Activated naive CD4-positive, alpha-beta T cell treated with anti-CD3 and anti-CD28 coated beads, Interleukin-2, amount 10 ng/mL, durations not matched to agents 7 days and 5 days (primary cell): ENCODE measurements around the gene ALDH1B1.

ENCODE experiments used
- CTCF ChIA-PET: fragments of 350-600 bp; sonication (Branson Sonifier 250); formaldehyde crosslinking; loops from one replicate; lab custom pipeline; 2021; ENCODE audit warnings: antibody characterized with exemption; lab: Charles Lee
- DNase-seq: peaks from one replicate; pipeline ENCODE4 v3.0.0-alpha.2; 2020
- H3K27ac Mint-ChIP-seq: one replicate; pipeline ENCODE4 v1.8.0; 2021; ENCODE audit warnings: mild to moderate bottlenecking, moderate library complexity, mixed read lengths
- H3K27me3 Mint-ChIP-seq: one replicate; pipeline ENCODE4 v1.8.0; 2021; ENCODE audit warnings: mild to moderate bottlenecking, mixed read lengths
- H3K36me3 Mint-ChIP-seq: one replicate; pipeline ENCODE4 v1.8.0; 2021; ENCODE audit warnings: mixed read lengths
- H3K4me1 Mint-ChIP-seq: one replicate; pipeline ENCODE4 v1.8.0; 2021; ENCODE audit warnings: mixed read lengths
- H3K4me3 Mint-ChIP-seq: one replicate; pipeline ENCODE4 v1.8.0; 2021; ENCODE audit warnings: mild to moderate bottlenecking, moderate library complexity, mixed read lengths
- H3K9me3 Mint-ChIP-seq: one replicate; pipeline ENCODE4 v1.8.0; 2021; ENCODE audit warnings: mixed read lengths

ALDH1B1 gene

DNA sequence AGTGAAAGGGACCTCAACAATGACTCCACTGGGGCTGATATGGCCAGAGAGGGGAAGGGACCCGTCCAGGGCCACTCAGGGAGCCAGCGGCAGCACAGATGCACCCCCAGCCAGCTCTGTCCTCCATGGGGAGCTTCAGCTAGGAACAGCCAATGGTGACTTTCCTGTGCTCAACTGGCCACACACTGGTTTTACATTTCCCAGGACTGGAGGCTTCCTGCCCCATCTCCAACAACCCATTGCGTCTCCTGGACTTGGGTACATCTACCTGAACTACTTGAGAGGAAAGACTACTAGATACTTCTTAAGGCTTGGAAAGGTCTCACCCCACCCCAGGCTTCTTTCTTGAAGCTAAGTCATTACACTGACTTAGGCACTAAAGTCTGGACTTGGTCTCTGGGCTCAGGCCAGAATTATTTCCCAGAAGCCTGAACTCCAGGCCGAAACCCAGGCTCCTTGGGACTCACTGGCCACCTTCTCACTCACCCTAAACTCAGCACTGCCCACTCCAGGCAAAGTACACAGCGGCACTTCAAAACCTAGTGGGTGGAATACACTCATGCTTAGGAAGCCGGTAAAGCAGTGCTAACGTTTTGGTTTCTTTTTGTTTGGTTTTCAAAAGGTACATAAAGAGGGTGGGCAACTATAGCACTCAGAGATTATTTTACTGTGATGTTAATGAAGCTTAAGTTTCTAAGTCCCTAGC, 30.2 kb downstream of the ALDH1B1 start:
- H3K9me3 Mint-ChIP-seq: no peaks in the 10 kb centered on the region
- CTCF ChIA-PET: interaction anchor here (1.1 kb wide), 1 partner anchor 10 kb away, joined by 4 read pairs; no protein-coding TSS in a partner anchor
- no peak overlapping the region for H3K4me3 Mint-ChIP-seq
- DNase-seq: no peak
- peaks cover 65% of the 10 kb centered on the region for H3K27me3 Mint-ChIP-seq
- no peak overlapping the region for H3K27ac Mint-ChIP-seq
- H3K36me3 Mint-ChIP-seq: no peaks in the 10 kb centered on the region
- peaks cover 2% of the 10 kb centered on the region for H3K4me1 Mint-ChIP-seq

DNA sequence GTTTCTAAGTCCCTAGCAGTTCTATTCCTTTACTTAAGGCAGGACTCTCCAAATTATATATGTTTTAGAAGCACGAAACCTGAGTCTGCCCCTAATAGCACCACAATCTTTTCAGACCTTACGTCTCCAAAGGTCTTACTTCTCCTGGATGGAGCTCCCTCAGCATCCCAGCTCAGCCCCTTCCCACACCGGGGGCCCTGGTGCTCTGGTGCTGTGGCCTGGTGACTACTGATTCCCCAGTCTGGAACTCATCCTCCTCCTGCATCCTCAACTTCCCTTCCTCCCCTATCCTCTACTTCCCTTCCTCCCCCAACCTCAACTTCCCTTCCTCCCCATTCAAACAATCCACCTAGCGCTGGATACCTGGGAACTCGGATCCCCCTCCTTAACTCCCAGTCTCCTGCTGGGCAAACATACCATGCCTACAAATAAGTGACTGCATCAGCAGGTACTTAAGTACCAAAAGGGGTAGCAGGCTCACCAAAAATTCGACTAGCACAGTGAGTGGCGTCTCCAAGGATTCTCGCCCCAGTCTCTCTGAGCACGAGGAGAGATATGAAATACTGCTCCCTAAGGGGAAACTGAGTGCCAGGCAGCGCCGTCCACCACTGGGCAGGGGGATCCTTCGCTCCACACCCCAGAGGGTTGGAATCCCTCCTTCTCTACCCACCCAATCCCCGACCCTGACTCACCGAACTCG, 30.9 kb downstream of the ALDH1B1 start:
- Mint-ChIP-seq H3K27me3 (peaks cover 70% of the 10 kb centered on the region), H3K4me3 (no peak overlapping the region), H3K9me3 (no peaks in the 10 kb centered on the region), H3K27ac (no peak overlapping the region), H3K4me1 (peaks cover 2% of the 10 kb centered on the region), H3K36me3 (no peaks in the 10 kb centered on the region)
- DNase-seq: no peak
- CTCF ChIA-PET: interaction anchor here (1.1 kb wide), 1 partner anchor 9 kb away, joined by 4 read pairs; no protein-coding TSS in a partner anchor

GRCh38 chr9:38423973-38424843, 31.7 kb downstream of the ALDH1B1 start, which contains the start of gene IGFBPL1:
Gene IGFBPL1, minus strand, starts transcription at chr9:38424454. Its CDS starts 30 bp downstream, at chr9:38424424.
- Mint-ChIP-seq H3K27ac (no peak within 1 kb of the TSS), H3K27me3 (peaks cover 70% of the 10 kb centered on the region)
- DNase-seq: no peak

GRCh38 chr9:38424918-38425317, 32.4 kb downstream of the ALDH1B1 start:
- Mint-ChIP-seq H3K9me3 (no peaks in the 10 kb centered on the region), H3K27me3 (peaks cover 70% of the 10 kb centered on the region), H3K4me3 (no peak overlapping the region), H3K27ac (no peak overlapping the region), H3K36me3 (no peaks in the 10 kb centered on the region), H3K4me1 (peaks cover 2% of the 10 kb centered on the region)
- DNase-seq: no peak
- CTCF ChIA-PET: no interaction called here

More at GRCh38 chr9:38423973-38424843, 31.7 kb downstream of the ALDH1B1 start, which contains the start of gene IGFBPL1:
- CTCF ChIA-PET: no interaction called here
- Mint-ChIP-seq H3K4me1 (peaks cover 2% of the 10 kb centered on the region), H3K9me3 (no peaks in the 10 kb centered on the region), H3K4me3 (no peak within 1 kb of the TSS), H3K36me3 (no peaks in the 10 kb centered on the region)

DNA sequence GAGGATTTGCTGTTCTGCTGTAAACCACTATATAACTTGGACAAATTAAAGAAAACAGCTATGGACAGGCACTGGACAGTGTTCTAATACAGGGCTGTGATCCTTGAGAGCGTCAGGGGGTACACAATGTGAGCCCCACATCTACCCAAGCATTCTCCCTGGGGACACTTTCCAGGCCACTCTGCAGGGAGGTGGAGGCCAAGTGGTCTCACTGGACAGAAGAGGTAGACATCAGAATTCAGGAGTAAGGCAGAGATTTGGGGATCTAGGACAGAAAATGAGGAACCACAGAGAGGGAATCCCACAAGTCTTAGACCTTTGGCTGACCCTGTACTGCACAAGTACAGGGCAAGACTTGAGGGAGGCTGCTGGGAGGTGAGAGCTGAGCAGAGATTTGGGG, 35.6 kb downstream of the ALDH1B1 start:
- Mint-ChIP-seq H3K27me3 (peaks cover 44% of the 10 kb centered on the region), H3K9me3 (no peaks in the 10 kb centered on the region), H3K4me3 (no peak overlapping the region), H3K36me3 (no peaks in the 10 kb centered on the region), H3K27ac (no peak overlapping the region), H3K4me1 (peaks cover 6% of the 10 kb centered on the region)
- no peak for DNase-seq
- CTCF ChIA-PET: interaction anchor here (1.6 kb wide), 1 partner anchor 11 kb away, joined by 7 read pairs; no protein-coding TSS in a partner anchor

- no peak overlapping the region for H3K4me3 Mint-ChIP-seq
- H3K9me3 Mint-ChIP-seq: no peaks in the 10 kb centered on the region
- H3K27ac Mint-ChIP-seq: no peak overlapping the region
- no peak for DNase-seq
- H3K36me3 Mint-ChIP-seq: no peaks in the 10 kb centered on the region
- H3K4me1 Mint-ChIP-seq: peaks cover 4% of the 10 kb centered on the region
- peaks cover 22% of the 10 kb centered on the region for H3K27me3 Mint-ChIP-seq
- CTCF ChIA-PET: interaction anchor here (1.8 kb wide), 1 partner anchor 15 kb away, joined by 5 read pairs; no protein-coding TSS in a partner anchor
Measured at GRCh38 chr9:38431116-38431515, 38.6 kb downstream of the ALDH1B1 start.

- DNase-seq: no peak
- CTCF ChIA-PET: interaction anchor here (0.8 to 2.4 kb wide), 8 partner anchors 10 to 521 kb away, joined by 3 to 9 read pairs (median 4); no protein-coding TSS in a partner anchor
- H3K4me1 Mint-ChIP-seq: peaks cover 4% of the 10 kb centered on the region
Measured at GRCh38 chr9:38432922-38433510, 40.5 kb downstream of the ALDH1B1 start.

GRCh38 chr9:38434365-38434764, 41.9 kb downstream of the ALDH1B1 start:
- H3K27me3 Mint-ChIP-seq: peaks cover 7% of the 10 kb centered on the region
- H3K4me3 Mint-ChIP-seq: no peak overlapping the region
- DNase-seq: no peak
- H3K4me1 Mint-ChIP-seq: peaks cover 4% of the 10 kb centered on the region
- H3K9me3 Mint-ChIP-seq: no peaks in the 10 kb centered on the region
- H3K27ac Mint-ChIP-seq: no peak overlapping the region
- CTCF ChIA-PET: interaction anchor here (1.0 to 2.4 kb wide), 3 partner anchors 17 to 521 kb away, joined by 3 to 9 read pairs (median 4); no protein-coding TSS in a partner anchor
- H3K36me3 Mint-ChIP-seq: no peaks in the 10 kb centered on the region

More at GRCh38 chr9:38432922-38433510, 40.5 kb downstream of the ALDH1B1 start:
- peaks cover 7% of the 10 kb centered on the region for H3K27me3 Mint-ChIP-seq
- no peak overlapping the region for H3K27ac Mint-ChIP-seq
- H3K4me3 Mint-ChIP-seq: no peak overlapping the region
- H3K9me3 Mint-ChIP-seq: no peaks in the 10 kb centered on the region
- no peaks in the 10 kb centered on the region for H3K36me3 Mint-ChIP-seq

- Mint-ChIP-seq H3K4me1 (peaks cover 4% of the 10 kb centered on the region), H3K4me3 (no peak overlapping the region), H3K27ac (no peak overlapping the region), H3K27me3 (peaks cover 9% of the 10 kb centered on the region), H3K9me3 (no peaks in the 10 kb centered on the region), H3K36me3 (no peaks in the 10 kb centered on the region)
- CTCF ChIA-PET: interaction anchor here (2.4 kb wide), 1 partner anchor 17 kb away, joined by 9 read pairs; no protein-coding TSS in a partner anchor
- no peak for DNase-seq
Measured at GRCh38 chr9:38434853-38435252, 42.4 kb downstream of the ALDH1B1 start.

DNA sequence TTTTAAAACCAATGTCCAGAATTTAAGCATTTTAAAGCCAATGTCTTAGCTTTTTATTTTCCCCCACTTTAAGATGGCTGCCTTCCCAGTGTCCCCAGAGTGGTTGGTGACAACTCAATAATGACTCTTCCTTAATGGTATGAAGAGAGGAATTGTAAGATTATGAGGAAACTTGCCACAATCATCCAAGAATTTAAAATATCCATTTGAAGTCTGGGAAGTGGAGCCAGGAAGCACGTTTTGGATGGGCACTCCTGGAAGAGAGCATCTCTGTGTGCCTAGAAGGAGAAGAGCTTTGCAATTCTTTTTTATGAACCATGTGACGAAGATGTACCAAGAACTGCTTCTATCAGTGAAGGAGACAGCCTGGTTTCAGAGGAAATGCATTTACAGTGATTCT, 43.0 kb downstream of the ALDH1B1 start:
- H3K4me1 Mint-ChIP-seq: peaks cover 4% of the 10 kb centered on the region
- no peaks in the 10 kb centered on the region for H3K36me3 Mint-ChIP-seq
- peaks cover 9% of the 10 kb centered on the region for H3K27me3 Mint-ChIP-seq
- H3K9me3 Mint-ChIP-seq: no peaks in the 10 kb centered on the region
- no peak overlapping the region for H3K4me3 Mint-ChIP-seq
- DNase-seq: no peak
- H3K27ac Mint-ChIP-seq: no peak overlapping the region
- CTCF ChIA-PET: no interaction called here

DNA sequence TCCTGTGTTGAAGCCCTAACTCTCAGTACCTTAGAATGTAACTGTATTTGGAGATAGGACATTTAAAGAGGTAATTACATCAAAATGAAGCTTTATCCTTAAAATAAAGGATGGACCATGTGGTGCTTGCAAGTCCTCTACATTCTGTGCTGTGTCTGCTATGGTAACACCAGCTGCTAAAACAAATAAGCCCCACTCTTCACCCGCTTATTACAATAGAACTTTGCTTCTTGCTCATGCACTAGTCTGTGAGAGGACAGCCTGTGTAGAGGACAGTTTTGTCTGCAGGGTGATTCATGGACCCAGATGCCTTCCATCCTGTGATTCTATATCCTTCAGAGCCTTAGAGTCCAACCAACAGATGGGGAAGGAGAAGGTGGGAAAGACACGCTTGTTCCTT, 44.2 kb downstream of the ALDH1B1 start:
- H3K4me3 Mint-ChIP-seq: no peak overlapping the region
- no peaks in the 10 kb centered on the region for H3K9me3 Mint-ChIP-seq
- no peak overlapping the region for H3K27ac Mint-ChIP-seq
- CTCF ChIA-PET: no interaction called here
- H3K4me1 Mint-ChIP-seq: no peaks in the 10 kb centered on the region
- no peaks in the 10 kb centered on the region for H3K36me3 Mint-ChIP-seq
- peaks cover 10% of the 10 kb centered on the region for H3K27me3 Mint-ChIP-seq
- no peak for DNase-seq

DNA sequence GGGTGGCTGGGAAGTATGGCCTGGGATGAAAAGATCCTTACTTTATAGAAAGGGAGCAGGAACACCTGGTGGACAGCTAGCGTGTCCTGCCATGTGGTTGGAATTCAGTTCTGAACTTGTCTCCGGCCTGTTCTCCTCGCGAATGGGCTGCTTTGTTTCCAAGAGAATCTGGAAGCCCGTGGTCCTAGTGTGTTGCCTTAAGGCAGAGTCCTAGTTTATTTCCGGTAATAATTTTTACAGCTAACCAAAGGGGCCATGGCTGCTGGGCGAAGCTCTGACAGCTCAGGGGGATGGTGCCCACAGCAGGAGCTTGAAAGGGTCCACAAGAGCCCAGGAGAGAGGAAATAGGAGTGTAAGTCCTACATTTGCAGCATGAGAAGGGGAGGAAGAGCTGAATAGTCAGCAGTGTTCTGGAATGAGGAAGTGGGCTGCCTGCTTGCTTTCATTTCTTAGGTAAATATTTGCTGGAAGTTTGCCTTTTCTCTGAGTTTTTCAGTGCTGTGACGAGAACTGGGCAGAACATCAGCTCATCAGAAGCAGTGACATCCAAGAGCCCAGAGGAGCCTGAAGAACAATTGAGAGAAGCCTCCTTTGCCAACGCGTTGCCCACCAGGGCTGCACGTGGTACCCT, 44.8 kb downstream of the ALDH1B1 start:
- no peak overlapping the region for H3K4me3 Mint-ChIP-seq
- no peak for DNase-seq
- H3K36me3 Mint-ChIP-seq: no peaks in the 10 kb centered on the region
- no peaks in the 10 kb centered on the region for H3K4me1 Mint-ChIP-seq
- H3K9me3 Mint-ChIP-seq: no peaks in the 10 kb centered on the region
- no peak overlapping the region for H3K27ac Mint-ChIP-seq
- H3K27me3 Mint-ChIP-seq: peaks cover 16% of the 10 kb centered on the region
- CTCF ChIA-PET: interaction anchor here (0.7 kb wide), 1 partner anchor 20 kb away, joined by 3 read pairs; no protein-coding TSS in a partner anchor

DNA sequence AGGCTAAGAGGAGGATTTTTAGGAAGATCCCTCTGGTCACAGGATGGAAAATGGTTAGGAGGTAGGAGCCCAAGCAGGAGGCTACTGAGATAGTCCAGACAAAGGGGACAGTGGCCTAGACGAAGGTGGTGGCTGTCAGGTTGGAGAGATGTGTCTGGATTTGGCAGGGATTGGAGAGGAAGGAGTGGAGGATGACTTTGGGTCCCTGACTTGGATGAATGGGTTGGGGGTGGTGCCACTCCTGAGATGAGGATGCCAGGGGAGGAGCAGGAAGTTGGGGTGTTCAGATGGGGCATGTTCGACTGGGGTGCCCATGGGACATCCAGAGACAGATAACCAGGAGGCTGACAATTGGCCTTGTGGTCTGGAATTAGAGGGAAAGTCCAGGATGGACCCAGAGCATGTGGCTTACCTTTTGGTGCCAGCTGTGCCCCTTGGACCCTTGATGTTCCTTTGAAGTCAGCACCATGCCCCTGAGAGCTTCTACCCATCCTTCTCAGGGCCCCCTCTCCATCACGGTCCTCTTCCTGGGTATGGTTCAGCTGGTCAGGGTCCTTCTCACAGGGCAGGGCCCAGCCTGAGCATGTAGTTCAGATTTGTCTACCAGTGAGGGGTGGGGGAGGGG, 46.9 kb downstream of the ALDH1B1 start:
- Mint-ChIP-seq H3K27ac (no peak overlapping the region), H3K36me3 (no peaks in the 10 kb centered on the region), H3K27me3 (peaks cover 12% of the 10 kb centered on the region), H3K9me3 (no peaks in the 10 kb centered on the region), H3K4me3 (no peak overlapping the region), H3K4me1 (no peaks in the 10 kb centered on the region)
- CTCF ChIA-PET: no interaction called here
- DNase-seq: no peak
